HepG2 (cell line): ENCODE data around the gene BRD1. TPM values are rescaled to one million over a fixed set of nuclear protein-coding genes. Genes with fewer than 3 reads are reported as not detected.

Experiments used
- ATAC-seq: fragments of 200-7000 bp; cut with Tn5 transposase; 3 replicates; pipeline ENCODE4 v1.9.1; 2020; ENCODE audit warnings: mild to moderate bottlenecking, moderate library complexity
- BruUV-seq: library from RNA; stranded (reverse); fragments of 400-500 nt; replicated peaks from 2 replicates; lab custom pipeline; 2021; lab: Mats Ljungman, UMichigan
- CTCF ChIA-PET: fragments of 300-600 bp; formaldehyde crosslinking; extraction: SDS; loops from one replicate; lab custom pipeline; 2021; ENCODE audit warnings: low total read pairs, inconsistent platforms, low intra/inter-chr PET ratio; lab: Yijun Ruan, JAX
- POLR2A ChIA-PET: fragments of 350-600 bp; sonication (Branson Sonifier 250); formaldehyde crosslinking; loops from one replicate; lab custom pipeline; 2020; ENCODE audit warnings: antibody characterized with exemption, inconsistent platforms; lab: Yijun Ruan, JAX
- DNase-seq: peaks from one replicate; pipeline ENCODE4 v3.0.0-alpha.2; 2015; ENCODE audit warnings: low spot score
- FAIRE-seq: peaks from 3 replicates; lab custom pipeline; 2011; peaks lifted over from hg19 to GRCh38; lab: Jason Lieb, UNC
- H2AFZ ChIP-seq: one replicate; pipeline ENCODE4 v1.6.1; 2011; ENCODE audit warnings: low read length, inconsistent platforms
- H3K27ac ChIP-seq: fragments of 300-600 bp; 3 replicates; pipeline ENCODE4 v1.8.0; 2011; ENCODE audit warnings: mixed run types, mild to moderate bottlenecking, mixed read lengths, low read length, inconsistent platforms; ENCODE audit not compliant: insufficient read depth; ENCODE audit errors: extremely low read length
- H3K27me3 ChIP-seq, 2 experiments: fragments of 200-600 bp in 1 of 2; 2 replicates in 1 of 2; 3 replicates in 1 of 2; pipeline versions ENCODE4 v1.6.0 to v1.8.0; 2011; ENCODE audit warnings: low read length in 2 of 2, mild to moderate bottlenecking in 2 of 2, moderate library complexity in 2 of 2, inconsistent platforms in 1 of 2; ENCODE audit not compliant: insufficient read depth in 2 of 2, control insufficient read depth in 1 of 2
- H3K36me3 ChIP-seq, 2 experiments: fragments of 200-600 bp in 1 of 2; replicated peaks in 1 of 2; 2 replicates in 1 of 2; 3 replicates in 1 of 2; pipeline versions ENCODE4 v1.5.1 to v1.8.0; 2011; ENCODE audit warnings: low read length in 2 of 2, inconsistent platforms in 1 of 2; ENCODE audit not compliant: insufficient read depth in 2 of 2, control insufficient read depth in 1 of 2
- H3K4me1 ChIP-seq: 2 replicates; pipeline ENCODE4 v1.5.1; 2012; ENCODE audit warnings: low read length, inconsistent platforms; ENCODE audit not compliant: insufficient read depth
- H3K4me2 ChIP-seq: 2 replicates; pipeline ENCODE4 v1.6.0; 2011; ENCODE audit warnings: low read depth, low read length, inconsistent platforms
- H3K4me3 ChIP-seq, 3 experiments: fragments of 200-600 bp in 1 of 3; sonication (generic), shearing (Covaris generic) in 1 of 3; replicated peaks in 1 of 3; 2 replicates each; pipeline ENCODE4 v1.5.1; 2011 to 2016; ENCODE audit warnings: low read length in 3 of 3, inconsistent platforms in 2 of 3, low read depth in 2 of 3, mild to moderate bottlenecking in 2 of 3, control low read depth in 1 of 3, mixed read lengths in 1 of 3; ENCODE audit not compliant: insufficient read depth in 1 of 3
- H3K79me2 ChIP-seq: one replicate; pipeline ENCODE4 v1.6.1; 2011; ENCODE audit warnings: low read length, inconsistent platforms; ENCODE audit not compliant: insufficient read depth
- H3K9ac ChIP-seq: 2 replicates; pipeline ENCODE4 v1.6.0; 2011; ENCODE audit warnings: mild to moderate bottlenecking, low read depth, low read length, inconsistent platforms; ENCODE audit not compliant: insufficient read depth
- H3K9me3 ChIP-seq: 2 replicates; pipeline ENCODE4 v1.5.1; 2012; ENCODE audit warnings: mild to moderate bottlenecking, low read length
- H4K20me1 ChIP-seq: 2 replicates; pipeline ENCODE4 v1.6.0; 2011; ENCODE audit warnings: inconsistent platforms, mild to moderate bottlenecking, low read length, moderate library complexity; ENCODE audit not compliant: insufficient read depth
- GATA4 ChIP-seq: sonication (generic); IDR thresholded peaks from 2 replicates; pipeline ENCODE4 v1.6.1; 2016; ENCODE audit warnings: antibody characterized with exemption, low read depth, borderline replicate concordance
- KIAA2018 ChIP-seq: sonication (generic); formaldehyde crosslinking; IDR thresholded peaks from 2 replicates; pipeline ENCODE4 v1.5.0; 2020; ENCODE audit warnings: mild to moderate bottlenecking, missing genetic modification reagents, borderline replicate concordance
- KLF15 ChIP-seq: sonication (generic); formaldehyde crosslinking; IDR thresholded peaks from 2 replicates; pipeline ENCODE4 v1.8.1; 2023; ENCODE audit warnings: borderline replicate concordance, mild to moderate bottlenecking, inconsistent platforms, missing genetic modification reagents, mixed read lengths
- ZBTB33 ChIP-seq: sonication (generic); formaldehyde crosslinking; IDR thresholded peaks from 2 replicates; pipeline ENCODE4 v1.4.0; 2020; ENCODE audit warnings: missing genetic modification reagents
- ZNF256 ChIP-seq: sonication (generic); formaldehyde crosslinking; conservative IDR thresholded peaks from 2 replicates; pipeline ENCODE4 v1.4.0; 2020; ENCODE audit warnings: missing genetic modification reagents
- ZNF644 ChIP-seq: IDR thresholded peaks from 2 replicates; pipeline ENCODE4 v1.6.1; 2016; ENCODE audit warnings: low read depth
- WGBS: methylation state at CpG from one replicate; pipeline ENCODE4 v1.1.6; 2017; ENCODE audit warnings: low lambda C conversion rate; 5-methylcytosine and 5-hydroxymethylcytosine counted together
- in situ Hi-C: cut with HindIII; loops from 2 replicates; pipeline ENCODE4 v1.10.0; 2017; ENCODE audit warnings: low pct_unique_long_range_greater_than_20kb; ENCODE audit not compliant: extremely low pct_ligation_motif_present
- intact Hi-C: fragments of 100-400 bp; cut with micrococcal nuclease; formaldehyde crosslinking; loops from one replicate; pipeline ENCODE4 v1.10.0; 2022; ENCODE audit not compliant: unreplicated experiment
- polyA plus RNA-seq, 8 experiments: library from polyadenylated mRNA; depleted of rRNA in 3 of 8; stranded (reverse) in 7 of 8; unstranded in 1 of 8; fragments of >200 nt; fragmentation: Illumina TruSeq in 4 of 8; extraction: Trizol in 4 of 8; gene quantifications; 2 replicates each; pipeline versions ENCODE4 v1.2.1 to v1.2.3, GENCODE V29; 2011 to 2016; ENCODE audit warnings: low read depth in 4 of 8, missing spikeins in 1 of 8, mixed read lengths in 1 of 8; ENCODE audit not compliant: insufficient read depth in 1 of 8
- total RNA-seq, 5 experiments: library from RNA; depleted of rRNA; stranded (reverse); fragments of >200 nt; fragmentation: Illumina TruSeq; extraction: Trizol; gene quantifications; 2 replicates each; pipeline ENCODE4 v1.2.3, GENCODE V29; 2016; ENCODE audit warnings: low read depth in 1 of 5

BRD1 gene
- total and polyA plus RNA-seq, 2 of the 13 experiments (the other 11 are each of a cell fraction or from before 2014, with no cell fraction given), result 5.1 to 12.0 TPM

GRCh38 chr22:49760630-49761571 is 66.8 kb downstream of the BRD1 start:
- peak; percentile 53 for ATAC-seq
- TF ChIP-seq KLF15 (CRISPR knock-in tag), result no peak
- TF ChIP-seq GATA4, result no peak
- TF ChIP-seq ZNF256 (CRISPR knock-in tag), result no peak
- TF ChIP-seq ZNF644 (CRISPR knock-in tag), result no peak
- no peak for TF ChIP-seq KIAA2018 (CRISPR knock-in tag)
- TF ChIP-seq ZBTB33 (CRISPR knock-in tag), result 0 out of 2 replicates have a peak, but pooled peaks have one; percentile 15

More at GRCh38 chr22:49760630-49761571, 66.8 kb downstream of the BRD1 start:
- Histone ChIP-seq H3K4me1 (peaks cover 18% of the 10 kb centered on the region), H3K4me2 (peak overlapping the region; percentile 48), H3K79me2 (no peaks in the 10 kb centered on the region), H2AFZ (peak overlapping the region; percentile 48), H3K9me3 (no peaks in the 10 kb centered on the region), H3K4me3 (peak overlapping the region in 1 of 3 experiments; percentile 27; a peak in 1 of 6 replicates), H4K20me1 (no peaks in the 10 kb centered on the region), H3K27me3 (peaks cover 4 to 19% of the 10 kb centered on the region in 2 experiments; a peak in 3 of 5 replicates), H3K9ac (no peak overlapping the region; the same call in 1 of the 2 replicates), H3K27ac (no peak overlapping the region), H3K36me3 (no peaks in the 10 kb centered on the region)
- FAIRE-seq (peak; percentile 37), DNase-seq (no peak)
- ChIA-PET POLR2A (interaction anchor here (0.6 kb wide), 1 partner anchor 174 kb away, joined by 3 read pairs; no protein-coding TSS in a partner anchor), CTCF (no interaction called here)
- no TSS peak for BruUV-seq
- in situ Hi-C loops (no loop called here), intact Hi-C loops (loop anchor here (10.0 kb wide), 1 partner anchor 274 kb away; no protein-coding TSS in a partner anchor)
- 33% methylated on average over 3 of the region's 13 CpGs for WGBS
